A549 (cell line): Measurements from ENCODE around the gene TSR3. TPM values are rescaled to one million over a fixed set of nuclear protein-coding genes. Genes with fewer than 3 reads are reported as not detected.

Source experiments
- ATAC-seq, 2 experiments: fragments of 200-7000 bp in 1 of 2; fragments of >200 bp in 1 of 2; cut with Nextera tagmentation in 1 of 2; cut with Tn5 transposase in 1 of 2; 3 replicates each; pipeline versions ENCODE4 v1.8.0 to v1.9.1; 2018 to 2020; ENCODE audit warnings: mild to moderate bottlenecking in 1 of 2, moderate library complexity in 1 of 2
- CTCF ChIA-PET: fragments of 300-600 bp; sonication (Branson Sonifier 250); formaldehyde crosslinking; extraction: SDS; loops from one replicate; lab custom pipeline; 2021; ENCODE audit warnings: antibody characterized with exemption, inconsistent platforms; lab: Yijun Ruan, JAX
- POLR2A ChIA-PET: fragments of 350-600 bp; formaldehyde crosslinking; extraction: SDS; loops from one replicate; lab custom pipeline; 2021; ENCODE audit warnings: antibody characterized with exemption, inconsistent platforms; lab: Yijun Ruan, JAX
- DNase-seq, 2 experiments: peaks; one replicate each; pipeline versions ENCODE4 v3.0.0 to v3.0.0-alpha.2; 2011 to 2016; ENCODE audit warnings: low read depth in 1 of 2, low spot score in 1 of 2
- FAIRE-seq: peaks from 2 replicates; lab custom pipeline; 2011; peaks lifted over from hg19 to GRCh38; lab: Jason Lieb, UNC
- H3K27ac ChIP-seq, 2 experiments: fragments of >200 bp; sonication (Bioruptor Twin); formaldehyde crosslinking; 3 replicates each; pipeline ENCODE4 v1.5.1; 2016 to 2017
- H3K4me1 ChIP-seq: fragments of >200 bp; sonication (Bioruptor Twin); formaldehyde crosslinking; 3 replicates; pipeline ENCODE4 v1.6.1; 2016
- H3K4me2 ChIP-seq: fragments of >200 bp; sonication (Bioruptor Twin); formaldehyde crosslinking; 3 replicates; pipeline ENCODE4 v1.6.1; 2016
- H3K4me3 ChIP-seq: fragments of >200 bp; sonication (Bioruptor Twin); formaldehyde crosslinking; 3 replicates; pipeline ENCODE4 v1.5.1; 2016
- H3K9me3 ChIP-seq: fragments of >200 bp; sonication (Bioruptor Twin); formaldehyde crosslinking; 3 replicates; pipeline ENCODE4 v1.6.1; 2016
- BCL3 ChIP-seq: fragments of >200 bp; sonication (Bioruptor Twin); formaldehyde crosslinking; IDR thresholded peaks from 3 replicates; pipeline ENCODE4 v1.6.1; 2016
- BHLHE40 ChIP-seq: IDR thresholded peaks from 2 replicates; pipeline ENCODE4 v1.6.1; 2012; ENCODE audit warnings: low read depth, low read length, inconsistent platforms
- CBX2 ChIP-seq: fragments of 200-600 bp; sonication (generic); IDR thresholded peaks from 2 replicates; pipeline ENCODE4 v1.6.1; 2016; ENCODE audit warnings: low read depth, mild to moderate bottlenecking, borderline replicate concordance
- CEBPB ChIP-seq, 2 experiments: fragments of >200 bp in 1 of 2; sonication (Bioruptor Twin) in 1 of 2; formaldehyde crosslinking in 1 of 2; IDR thresholded peaks; 2 replicates each; pipeline ENCODE4 v1.6.1; 2012 to 2016
- CHD4 ChIP-seq: fragments of 200-600 bp; sonication (generic); IDR thresholded peaks from 2 replicates; pipeline ENCODE4 v1.6.1; 2016; ENCODE audit warnings: antibody characterized with exemption, mild to moderate bottlenecking, borderline replicate concordance
- CTCF ChIP-seq: fragments of >200 bp; sonication (Bioruptor Twin); formaldehyde crosslinking; IDR thresholded peaks from 3 replicates; pipeline ENCODE4 v1.5.1; 2016
- EHMT2 ChIP-seq: fragments of 200-600 bp; sonication (generic); IDR thresholded peaks from 2 replicates; pipeline ENCODE4 v1.6.1; 2016; ENCODE audit warnings: antibody characterized with exemption, low read depth, mild to moderate bottlenecking, moderate library complexity
- HOXA7 ChIP-seq: fragments of 250-450 bp; sonication (Bioruptor Pico); IDR thresholded peaks from 2 replicates; pipeline ENCODE4 v1.5.0; 2020; ENCODE audit warnings: mild to moderate bottlenecking, moderate library complexity
- HOXB13 ChIP-seq: fragments of 250-450 bp; sonication (Bioruptor Pico); IDR thresholded peaks from 2 replicates; pipeline ENCODE4 v1.5.0; 2020; ENCODE audit warnings: low read depth, mild to moderate bottlenecking, moderate library complexity
- HOXB5 ChIP-seq: fragments of 250-450 bp; sonication (Bioruptor Pico); IDR thresholded peaks from 2 replicates; pipeline ENCODE4 v1.5.0; 2020; ENCODE audit warnings: mild to moderate bottlenecking, moderate library complexity
- JUN ChIP-seq, 2 experiments: fragments of >200 bp; sonication (Bioruptor Twin); formaldehyde crosslinking; IDR thresholded peaks; 2 replicates in 1 of 2; 3 replicates in 1 of 2; pipeline ENCODE4 v1.6.1; 2016 to 2017
- JUNB ChIP-seq: fragments of >200 bp; sonication (Bioruptor Twin); formaldehyde crosslinking; IDR thresholded peaks from 2 replicates; pipeline ENCODE4 v1.6.1; 2016
- KDM5A ChIP-seq: fragments of 200-600 bp; sonication (generic); IDR thresholded peaks from 2 replicates; pipeline ENCODE4 v1.6.1; 2016; ENCODE audit warnings: antibody characterized with exemption, mild to moderate bottlenecking
- MAFK ChIP-seq: fragments of 450-650 bp; IDR thresholded peaks from 2 replicates; pipeline ENCODE4 v1.6.1; 2014; ENCODE audit not compliant: partially characterized antibody
- MAX ChIP-seq: IDR thresholded peaks from 2 replicates; pipeline ENCODE4 v1.6.1; 2012
- MAZ ChIP-seq: fragments of 150-350 bp; IDR thresholded peaks from 2 replicates; pipeline ENCODE4 v1.6.1; 2014; ENCODE audit warnings: antibody characterized with exemption, low read depth, low read length, borderline replicate concordance
- MYC ChIP-seq: IDR thresholded peaks from 2 replicates; pipeline ENCODE4 v1.6.1; 2012; ENCODE audit warnings: mild to moderate bottlenecking, inconsistent platforms, low read length, improper control_type of control experiment, borderline replicate concordance
- NFE2L2 ChIP-seq: fragments of 150-350 bp; conservative IDR thresholded peaks from 2 replicates; pipeline ENCODE4 v1.6.1; 2014; ENCODE audit warnings: low read length
- NPAS2 ChIP-seq: fragments of 250-450 bp; sonication (Bioruptor Pico); IDR thresholded peaks from 2 replicates; pipeline ENCODE4 v1.8.0; 2022; ENCODE audit warnings: mild to moderate bottlenecking, moderate library complexity, borderline replicate concordance
- NR3C1 ChIP-seq: fragments of >200 bp; sonication (Bioruptor Twin); formaldehyde crosslinking; IDR thresholded peaks from 3 replicates; pipeline ENCODE4 v1.6.1; 2017
- POLR2AphosphoS2 ChIP-seq: conservative IDR thresholded peaks from 2 replicates; pipeline ENCODE4 v1.6.1; 2012; ENCODE audit warnings: low read length, improper control_type of control experiment, inconsistent platforms
- RAD21 ChIP-seq, 2 experiments: fragments of >200 bp in 1 of 2; sonication (Bioruptor Twin) in 1 of 2; formaldehyde crosslinking in 1 of 2; IDR thresholded peaks in 1 of 2; conservative IDR thresholded peaks in 1 of 2; 2 replicates in 1 of 2; 3 replicates in 1 of 2; pipeline ENCODE4 v1.6.1; 2012 to 2018; ENCODE audit warnings: inconsistent platforms in 1 of 2
- REST ChIP-seq: fragments of 200-600 bp; sonication (generic); IDR thresholded peaks from 2 replicates; pipeline ENCODE4 v1.6.1; 2016; ENCODE audit warnings: antibody characterized with exemption, mild to moderate bottlenecking, moderate library complexity
- RNF2 ChIP-seq: fragments of 200-600 bp; sonication (generic); IDR thresholded peaks from 2 replicates; pipeline ENCODE4 v1.6.1; 2016; ENCODE audit warnings: low read depth, mild to moderate bottlenecking, antibody characterized with exemption, moderate library complexity, borderline replicate concordance
- SMC3 ChIP-seq: fragments of >200 bp; sonication (Bioruptor Twin); formaldehyde crosslinking; IDR thresholded peaks from 3 replicates; pipeline ENCODE4 v1.6.1; 2018; ENCODE audit warnings: inconsistent platforms
- SREBF2 ChIP-seq: fragments of 450-650 bp; IDR thresholded peaks from 2 replicates; pipeline ENCODE4 v1.6.1; 2014; ENCODE audit warnings: mild to moderate bottlenecking, moderate library complexity
- TP53 ChIP-seq: fragments of 250-450 bp; sonication (Bioruptor Pico); IDR thresholded peaks from 2 replicates; pipeline ENCODE4 v1.5.0; 2021; ENCODE audit warnings: mild to moderate bottlenecking, moderate library complexity
- ZNF302 ChIP-seq: fragments of 250-450 bp; sonication (Bioruptor Pico); IDR thresholded peaks from 2 replicates; pipeline ENCODE4 v1.9.0; 2021; ENCODE audit warnings: inconsistent platforms, mild to moderate bottlenecking, moderate library complexity
- WGBS: methylation state at CpG from one replicate; pipeline ENCODE4 v1.1.6; 2017; ENCODE audit errors: missing lambda C conversion rate; 5-methylcytosine and 5-hydroxymethylcytosine counted together
- polyA plus RNA-seq, 4 experiments: library from polyadenylated mRNA; depleted of rRNA in 3 of 4; stranded (reverse); fragments of >200 nt; fragmentation: RNase III in 1 of 4; extraction: RNeasy Plus Mini Kit Qiagen cat#74134 plus additional on column Dnase treatment in 1 of 4; gene quantifications; 2 replicates in 3 of 4; 3 replicates in 1 of 4; pipeline ENCODE4 v1.2.3, GENCODE V29; 2011 to 2017
- TF ChIP-seq, protein P1 (sequence below): fragments of 150-350 bp; IDR thresholded peaks from 2 replicates; pipeline ENCODE4 v1.6.1; 2014; ENCODE audit warnings: low read depth, mild to moderate bottlenecking, low read length

TSR3 gene
- polyA plus RNA-seq, 2 of the 4 experiments (the other 2 are of a cell fraction), result 32.6 to 52.3 TPM

DNA sequence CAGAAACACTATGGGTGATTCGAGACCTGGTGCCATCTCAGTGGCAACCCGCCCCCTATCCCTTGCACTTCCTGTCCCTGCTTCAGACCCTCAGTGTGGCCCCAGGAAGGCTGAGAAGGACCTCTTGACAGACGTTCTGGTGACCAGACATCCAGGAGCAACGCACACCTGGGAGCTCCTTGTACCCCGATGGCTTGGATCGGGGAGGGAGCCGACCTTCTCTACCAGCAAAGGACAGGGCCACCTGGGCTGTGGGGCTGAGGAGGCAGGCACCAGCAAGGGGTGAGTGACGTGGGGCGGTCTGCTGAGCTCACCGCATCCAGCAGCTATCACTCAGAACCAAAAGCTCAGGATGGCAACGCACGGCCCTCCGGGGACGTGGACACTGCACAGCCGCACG lies 35.7 kb upstream of the TSR3 start:
- Histone ChIP-seq H3K27ac (no peak overlapping the region), H3K4me2 (no peak overlapping the region)
- no peak for TF ChIP-seq RAD21 (conservative IDR thresholded peaks at IDR 0.05 in 1 of 2, IDR thresholded peaks at IDR 0.05 in 1 of 2)
- TF ChIP-seq CHD4, result no peak
- no peak for TF ChIP-seq JUNB
- no peak for TF ChIP-seq CEBPB (IDR thresholded peaks at IDR 0.05)
- TF ChIP-seq ZNF302, result no peak
- no peak for TF ChIP-seq REST
- no peak for TF ChIP-seq TP53 (CRISPR knock-in tag)
- TF ChIP-seq CBX2, result no peak
- TF ChIP-seq KDM5A, result no peak
- no peak for TF ChIP-seq MAX
- no peak for TF ChIP-seq BHLHE40
- no peak for TF ChIP-seq EHMT2
- TF ChIP-seq BCL3, result no peak
- TF ChIP-seq HOXA7 (CRISPR knock-in tag), result no peak
- no peak for TF ChIP-seq POLR2AphosphoS2
- TF ChIP-seq, all 56 proteins: peak for 0
- Histone ChIP-seq H3K4me1 (no peaks in the 10 kb centered on the region), H3K4me3 (no peak overlapping the region), H3K9me3 (no peaks in the 10 kb centered on the region)
- no peak for FAIRE-seq
- DNase-seq, result no peak
- CTCF ChIA-PET, result interaction anchor here (1.5 kb wide), 1 partner anchor 26 kb away, joined by 4 read pairs; no protein-coding TSS in a partner anchor
- WGBS, result 80% methylated on average over 7 of the region's 16 CpGs
- POLR2A ChIA-PET, result no interaction called here
- no peak; a peak in 1 of 6 replicates for ATAC-seq

- H3K4me3 ChIP-seq, result no peak overlapping the region
- no peaks in the 10 kb centered on the region for H3K9me3 ChIP-seq
- ChIA-PET CTCF (interaction anchor here (1.0 to 11.4 kb wide), 3 partner anchors 14 to 47 kb away, joined by 3 to 127 read pairs (median 4); no protein-coding TSS in a partner anchor), POLR2A (no interaction called here)
- ATAC-seq, result no peak
- WGBS, result 92% methylated on average over 35 of the region's 39 CpGs
- H3K4me2 ChIP-seq, result no peak overlapping the region
- FAIRE-seq, result no peak
- no peak for TF ChIP-seq SMC3
- no peak for TF ChIP-seq HOXB13 (CRISPR knock-in tag)
- TF ChIP-seq MAFK, result no peak
- TF ChIP-seq, protein P1, sequence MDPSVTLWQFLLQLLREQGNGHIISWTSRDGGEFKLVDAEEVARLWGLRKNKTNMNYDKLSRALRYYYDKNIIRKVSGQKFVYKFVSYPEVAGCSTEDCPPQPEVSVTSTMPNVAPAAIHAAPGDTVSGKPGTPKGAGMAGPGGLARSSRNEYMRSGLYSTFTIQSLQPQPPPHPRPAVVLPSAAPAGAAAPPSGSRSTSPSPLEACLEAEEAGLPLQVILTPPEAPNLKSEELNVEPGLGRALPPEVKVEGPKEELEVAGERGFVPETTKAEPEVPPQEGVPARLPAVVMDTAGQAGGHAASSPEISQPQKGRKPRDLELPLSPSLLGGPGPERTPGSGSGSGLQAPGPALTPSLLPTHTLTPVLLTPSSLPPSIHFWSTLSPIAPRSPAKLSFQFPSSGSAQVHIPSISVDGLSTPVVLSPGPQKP, result no peak
- TF ChIP-seq CTCF, result no peak
- no peak for TF ChIP-seq NPAS2 (CRISPR knock-in tag)
- TF ChIP-seq MAZ, result no peak
- no peak for TF ChIP-seq SREBF2
- no peak for TF ChIP-seq RNF2
- no peak for TF ChIP-seq NR3C1
- no peak for TF ChIP-seq NFE2L2
- no peak for TF ChIP-seq JUN (IDR thresholded peaks at IDR 0.05)
- no peak for TF ChIP-seq MYC
- TF ChIP-seq MAX, result no peak
- TF ChIP-seq HOXB5 (CRISPR knock-in tag), result no peak
- peaks cover under 1% of the 10 kb centered on the region; the same call in 2 of the 3 replicates for H3K4me1 ChIP-seq
- no peak for DNase-seq
- H3K27ac ChIP-seq, result no peak overlapping the region
Observed at GRCh38 chr16:1385232-1385631, 33.6 kb upstream of the TSR3 start.
